GM19035 (cell line): ENCODE results near the gene DDIT3.

Source experiments
- ATAC-seq: cut with Tn5 transposase; IDR thresholded peaks from one replicate; pipeline ENCODE4 v1.9.1; 2021; ENCODE audit not compliant: unreplicated experiment

The DDIT3 gene

DNA sequence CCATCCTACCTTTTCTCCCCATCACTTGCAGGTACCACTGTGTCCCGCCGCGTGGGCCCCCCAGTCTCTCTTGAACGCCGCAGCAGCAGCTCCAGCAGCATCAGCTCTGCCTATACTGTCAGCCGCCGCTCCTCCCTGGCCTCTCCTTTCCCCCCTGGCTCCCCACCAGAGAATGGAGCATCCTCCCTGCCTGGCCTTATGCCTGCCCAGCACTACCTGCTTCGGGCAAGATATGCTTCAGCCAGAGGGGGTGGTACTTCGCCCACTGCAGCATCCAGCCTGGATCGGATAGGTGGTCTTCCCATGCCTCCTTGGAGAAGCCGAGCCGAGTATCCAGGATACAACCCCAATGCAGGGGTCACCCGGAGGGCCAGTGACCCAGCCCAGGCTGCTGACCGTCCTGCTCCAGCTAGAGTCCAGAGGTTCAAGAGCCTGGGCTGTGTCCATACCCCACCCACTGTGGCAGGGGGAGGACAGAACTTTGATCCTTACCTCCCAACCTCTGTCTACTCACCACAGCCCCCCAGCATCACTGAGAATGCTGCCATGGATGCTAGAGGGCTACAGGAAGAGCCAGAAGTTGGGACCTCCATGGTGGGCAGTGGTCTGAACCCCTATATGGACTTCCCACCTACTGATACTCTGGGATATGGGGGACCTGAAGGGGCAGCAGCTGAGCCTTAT lies 49.9 kb downstream of the DDIT3 start:
- ATAC-seq, result no peak

DNA sequence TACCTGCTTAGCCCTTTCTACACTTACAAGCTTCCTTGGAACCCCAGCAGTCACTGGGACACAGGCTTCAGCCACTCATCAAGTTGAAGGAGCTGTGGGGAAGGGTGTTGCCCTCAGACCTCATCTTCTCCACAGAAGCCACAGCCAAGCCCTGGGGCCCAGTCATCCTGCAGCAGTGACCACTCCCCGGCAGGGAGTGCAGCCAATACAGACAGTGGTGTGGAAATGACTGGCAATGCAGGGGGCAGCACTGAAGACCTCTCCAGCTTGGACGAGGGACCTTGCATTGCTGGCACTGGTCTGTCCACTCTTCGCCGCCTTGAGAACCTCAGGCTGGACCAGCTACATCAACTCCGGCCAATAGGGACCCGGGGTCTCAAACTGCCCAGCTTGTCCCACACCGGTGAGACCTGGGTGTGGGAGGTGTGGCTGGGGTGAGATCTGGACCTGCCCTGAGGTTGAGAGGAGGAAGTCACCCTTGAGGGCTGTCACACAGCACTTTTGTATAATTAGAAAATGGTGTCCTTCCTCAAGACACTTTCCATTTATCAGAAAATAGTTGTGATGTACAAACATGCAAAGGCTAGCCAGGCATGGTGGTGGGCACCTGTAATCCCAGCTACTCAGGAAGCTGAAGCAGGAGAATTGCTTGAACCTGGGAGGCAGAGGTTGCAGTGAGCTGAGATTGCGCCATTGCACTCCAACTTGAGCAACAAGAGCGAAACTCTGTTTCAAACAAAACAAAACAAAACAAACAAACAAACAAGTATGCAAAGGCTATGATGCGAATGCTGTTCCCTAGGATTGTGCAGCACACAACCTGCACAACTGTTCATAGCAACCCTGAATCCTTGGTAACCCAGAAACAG lies 50.8 kb downstream of the DDIT3 start:
- ATAC-seq, result no peak

- ATAC-seq, result no peak
Observed at GRCh38 chr12:57467915-57468314, 52.4 kb downstream of the DDIT3 start.

GRCh38 chr12:57467212-57467874 lies 53.0 kb downstream of the DDIT3 start:
- ATAC-seq, result no peak
